Osteoblast (primary cell): Measurements from ENCODE around the gene MATN4. TPM values are rescaled to one million over a fixed set of nuclear protein-coding genes. Genes with fewer than 3 reads are reported as not detected.

Source experiments
- DNase-seq: peaks from one replicate; pipeline ENCODE4 v3.0.0; 2011; ENCODE audit warnings: low spot score, mixed read lengths; ENCODE audit not compliant: insufficient read length; ENCODE audit errors: missing footprints
- H2AFZ ChIP-seq: 2 replicates; pipeline ENCODE4 v1.6.0; 2011; ENCODE audit warnings: mild to moderate bottlenecking, low read length
- H3K27ac ChIP-seq: 2 replicates; pipeline ENCODE4 v1.5.1; 2011; ENCODE audit warnings: mild to moderate bottlenecking, low read depth, low read length, moderate library complexity
- H3K27me3 ChIP-seq: 2 replicates; pipeline ENCODE4 v1.6.0; 2012; ENCODE audit warnings: mild to moderate bottlenecking, control low read depth, inconsistent platforms, low read length, moderate library complexity; ENCODE audit not compliant: insufficient read depth
- H3K36me3 ChIP-seq: 2 replicates; pipeline ENCODE4 v1.5.1; 2011; ENCODE audit warnings: mild to moderate bottlenecking, low read length, control low read depth, moderate library complexity; ENCODE audit not compliant: insufficient read depth
- H3K4me1 ChIP-seq: 2 replicates; pipeline ENCODE4 v1.5.1; 2011; ENCODE audit warnings: mild to moderate bottlenecking, low read length, control low read depth, moderate library complexity; ENCODE audit not compliant: insufficient read depth
- H3K4me2 ChIP-seq: 2 replicates; pipeline ENCODE4 v1.6.0; 2011; ENCODE audit warnings: mild to moderate bottlenecking, low read length; ENCODE audit not compliant: insufficient read depth
- H3K4me3 ChIP-seq: fragments of 200-600 bp; sonication (generic); 3 replicates; pipeline ENCODE4 v1.5.1; 2012; ENCODE audit warnings: mild to moderate bottlenecking, low read length, inconsistent platforms; ENCODE audit not compliant: insufficient read depth
- H3K79me2 ChIP-seq: 2 replicates; pipeline ENCODE4 v1.6.0; 2012; ENCODE audit warnings: mild to moderate bottlenecking, low read length, control low read depth, inconsistent platforms; ENCODE audit not compliant: insufficient read depth
- H3K9me3 ChIP-seq: 2 replicates; pipeline ENCODE4 v1.5.1; 2011; ENCODE audit warnings: low read depth, low read length, control low read depth
- H4K20me1 ChIP-seq: 2 replicates; pipeline ENCODE4 v1.6.0; 2012; ENCODE audit warnings: mild to moderate bottlenecking, low read length, control low read depth; ENCODE audit not compliant: insufficient read depth
- total RNA-seq: library from RNA; depleted of rRNA; stranded (reverse); fragments of >200 nt; gene quantifications from 2 replicates; pipeline ENCODE4 v1.2.3, GENCODE V29; 2012
- TF ChIP-seq, protein P1 (sequence below): IDR thresholded peaks from 2 replicates; pipeline ENCODE4 v1.5.1; 2011; ENCODE audit warnings: mild to moderate bottlenecking, low read depth, low read length, moderate library complexity; ENCODE audit errors: extremely low read depth

MATN4 gene
- total RNA-seq, 1 donor = under 0.01 TPM

DNA sequence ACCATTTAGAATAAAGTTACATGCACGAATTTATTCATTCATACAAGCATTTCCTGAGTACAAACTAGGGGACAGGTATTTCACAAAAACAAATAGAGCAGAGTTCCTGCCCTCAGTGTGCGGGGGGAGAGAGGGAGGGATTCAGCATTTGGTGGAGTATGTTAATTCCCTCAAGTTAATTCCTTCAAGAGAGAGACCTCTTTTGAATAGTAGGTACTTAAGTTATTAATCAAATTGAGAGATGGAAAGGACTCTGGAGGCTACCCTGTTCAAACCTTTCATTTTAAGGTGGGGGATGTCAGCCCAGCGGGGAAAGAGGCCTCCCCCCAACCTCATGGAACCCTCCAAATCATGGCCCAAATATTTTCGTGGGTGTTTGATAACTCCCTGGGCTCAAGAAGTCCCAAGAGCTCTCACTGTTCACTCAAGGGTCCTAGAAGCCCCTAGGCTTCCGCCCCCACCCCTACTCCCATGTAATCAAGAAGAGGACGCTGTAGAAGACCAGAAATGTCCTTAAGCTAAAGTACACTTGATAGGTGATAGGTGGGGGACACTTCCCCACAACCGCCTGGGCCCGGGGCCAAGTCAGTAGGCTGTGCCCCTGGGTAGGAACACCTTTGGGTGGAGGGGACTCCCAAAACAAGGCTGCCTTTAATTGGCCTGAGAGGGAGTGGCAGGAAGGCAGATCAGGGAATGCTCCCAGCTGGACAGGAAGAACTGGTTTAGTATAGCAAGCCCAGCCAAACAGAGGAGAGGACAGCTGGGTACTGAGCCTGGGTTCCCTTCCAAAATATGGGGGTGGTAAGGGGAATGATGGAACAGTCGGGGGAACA lies 37.2 kb upstream of the MATN4 start:
- peak; percentile 90 for DNase-seq
- no peaks in the 10 kb centered on the region for H3K9me3 ChIP-seq
- H4K20me1 ChIP-seq = peaks cover 55% of the 10 kb centered on the region
- H3K27me3 ChIP-seq = no peaks in the 10 kb centered on the region
- H3K4me1 ChIP-seq = peaks cover 71% of the 10 kb centered on the region
- peak overlapping the region; percentile 90 for H3K4me3 ChIP-seq
- peaks cover 41% of the 10 kb centered on the region for H3K36me3 ChIP-seq
- TF ChIP-seq, protein P1, sequence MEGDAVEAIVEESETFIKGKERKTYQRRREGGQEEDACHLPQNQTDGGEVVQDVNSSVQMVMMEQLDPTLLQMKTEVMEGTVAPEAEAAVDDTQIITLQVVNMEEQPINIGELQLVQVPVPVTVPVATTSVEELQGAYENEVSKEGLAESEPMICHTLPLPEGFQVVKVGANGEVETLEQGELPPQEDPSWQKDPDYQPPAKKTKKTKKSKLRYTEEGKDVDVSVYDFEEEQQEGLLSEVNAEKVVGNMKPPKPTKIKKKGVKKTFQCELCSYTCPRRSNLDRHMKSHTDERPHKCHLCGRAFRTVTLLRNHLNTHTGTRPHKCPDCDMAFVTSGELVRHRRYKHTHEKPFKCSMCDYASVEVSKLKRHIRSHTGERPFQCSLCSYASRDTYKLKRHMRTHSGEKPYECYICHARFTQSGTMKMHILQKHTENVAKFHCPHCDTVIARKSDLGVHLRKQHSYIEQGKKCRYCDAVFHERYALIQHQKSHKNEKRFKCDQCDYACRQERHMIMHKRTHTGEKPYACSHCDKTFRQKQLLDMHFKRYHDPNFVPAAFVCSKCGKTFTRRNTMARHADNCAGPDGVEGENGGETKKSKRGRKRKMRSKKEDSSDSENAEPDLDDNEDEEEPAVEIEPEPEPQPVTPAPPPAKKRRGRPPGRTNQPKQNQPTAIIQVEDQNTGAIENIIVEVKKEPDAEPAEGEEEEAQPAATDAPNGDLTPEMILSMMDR = no peak
- peaks cover 79% of the 10 kb centered on the region for H3K79me2 ChIP-seq
- H3K27ac ChIP-seq = peak overlapping the region; percentile 100
- no peak overlapping the region for H2AFZ ChIP-seq
- peak overlapping the region; percentile 91 for H3K4me2 ChIP-seq

DNA sequence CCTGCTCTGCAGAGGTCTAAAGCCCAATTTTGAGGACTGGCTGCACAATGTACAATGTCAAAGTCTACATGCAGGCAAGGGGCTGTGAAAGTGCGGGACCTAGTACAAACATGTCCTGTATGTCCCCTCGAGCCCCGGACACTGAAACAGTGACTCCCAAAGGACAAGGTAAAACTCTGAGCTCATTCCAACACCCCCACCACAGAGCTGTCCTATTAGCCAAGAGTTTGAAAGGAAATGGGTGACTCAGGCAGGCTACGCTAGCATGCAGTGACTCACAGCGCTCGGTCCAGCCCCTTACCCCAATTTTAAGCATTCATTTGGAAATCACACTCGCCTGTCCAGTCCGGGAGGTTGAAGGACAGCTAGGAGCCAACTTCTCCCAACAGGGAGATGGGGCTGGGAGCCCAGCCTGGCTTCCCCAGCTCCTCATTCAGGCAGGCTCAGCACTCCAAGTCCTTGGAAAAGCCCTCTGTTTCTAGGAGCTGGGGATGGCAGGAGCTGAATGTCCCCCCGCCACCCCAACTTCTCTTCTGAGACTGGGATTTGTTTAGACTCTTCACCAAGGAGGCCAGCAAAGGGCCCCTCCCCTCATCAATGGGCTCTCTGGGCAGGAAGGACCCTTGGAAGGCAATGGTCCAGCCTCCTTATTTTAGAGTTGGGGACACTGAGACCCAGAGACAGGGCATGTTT lies 36.2 kb upstream of the MATN4 start:
- peaks cover 55% of the 10 kb centered on the region for H4K20me1 ChIP-seq
- TF ChIP-seq, protein P1 = no peak
- peak overlapping the region; percentile 91 for H3K4me2 ChIP-seq
- H3K27me3 ChIP-seq = no peaks in the 10 kb centered on the region
- H3K4me1 ChIP-seq = peaks cover 76% of the 10 kb centered on the region
- H3K36me3 ChIP-seq = peaks cover 51% of the 10 kb centered on the region
- peaks cover 89% of the 10 kb centered on the region for H3K79me2 ChIP-seq
- H3K27ac ChIP-seq = peak overlapping the region; percentile 100
- DNase-seq = peak; percentile 91
- no peak overlapping the region for H2AFZ ChIP-seq
- H3K4me3 ChIP-seq = peak overlapping the region; percentile 90
- no peaks in the 10 kb centered on the region for H3K9me3 ChIP-seq

DNA sequence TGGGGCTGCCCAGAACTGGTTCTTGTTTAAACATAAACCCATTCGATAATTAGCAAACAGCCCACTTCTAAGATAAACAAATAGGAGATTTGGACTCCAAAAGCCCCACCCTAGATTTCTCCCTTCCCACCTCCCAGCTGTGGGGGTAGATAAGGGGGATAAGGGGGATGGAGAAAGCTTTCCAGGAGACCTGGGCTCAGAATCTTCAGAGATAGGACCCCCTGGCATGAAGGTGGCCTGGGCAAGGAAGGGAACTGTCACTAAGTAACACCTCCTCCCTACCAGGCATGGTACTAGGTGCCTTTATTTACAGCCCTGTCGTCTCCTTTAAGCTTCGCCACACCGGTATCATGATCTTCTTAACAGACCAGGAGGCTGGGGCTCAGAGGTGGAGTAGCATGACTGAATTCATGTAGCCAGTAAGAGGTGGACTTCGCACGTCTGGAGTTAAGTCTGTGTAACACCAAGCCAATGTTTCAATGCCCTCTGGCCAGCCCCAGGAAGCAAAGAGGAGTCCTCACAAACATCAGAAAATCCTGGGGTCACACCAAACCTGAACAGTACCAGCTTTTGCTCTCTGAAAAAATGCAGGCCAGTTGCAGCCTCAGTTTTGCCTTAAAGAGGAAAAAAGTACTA lies 35.6 kb upstream of the MATN4 start:
- Histone ChIP-seq H3K4me3 (peak overlapping the region; percentile 90), H3K79me2 (peaks cover 96% of the 10 kb centered on the region), H3K4me2 (peak overlapping the region; percentile 91), H4K20me1 (peaks cover 54% of the 10 kb centered on the region), H3K9me3 (no peaks in the 10 kb centered on the region), H3K27ac (peak overlapping the region; percentile 100), H2AFZ (no peak overlapping the region), H3K4me1 (peaks cover 79% of the 10 kb centered on the region), H3K27me3 (no peaks in the 10 kb centered on the region), H3K36me3 (peaks cover 57% of the 10 kb centered on the region)
- no peak for DNase-seq
- TF ChIP-seq, protein P1 = no peak
